GM23338 (cell line): ENCODE results near the gene PER2.
"Not testable (repeated sequence)": the region's sequence is repeated elsewhere in the genome, so short reads cannot be mapped to it uniquely, and the experiment has no call there.

Experiments
- CREB1 ChIP-seq: fragments of 250-450 bp; sonication (Bioruptor Pico); IDR thresholded peaks from 2 replicates; pipeline ENCODE4 v1.5.0; 2020; ENCODE audit warnings: low read depth, mild to moderate bottlenecking, moderate library complexity
- CTCF ChIP-seq, 2 experiments: fragments of 200-600 bp in 1 of 2; sonication (generic) in 1 of 2; conservative IDR thresholded peaks; 2 replicates each; pipeline versions ENCODE4 v1.5.1 to v1.6.1; 2016 to 2017; ENCODE audit warnings: antibody characterized with exemption in 2 of 2, low read depth in 2 of 2, mild to moderate bottlenecking in 2 of 2, moderate library complexity in 1 of 2
- EZH2 ChIP-seq: fragments of 200-600 bp; sonication (generic); IDR thresholded peaks from one replicate; pipeline ENCODE4 v1.8.0; 2017; ENCODE audit warnings: antibody characterized with exemption, mild to moderate bottlenecking, low read depth; ENCODE audit not compliant: unreplicated experiment
- EZH2phosphoT487 ChIP-seq: fragments of 200-600 bp; sonication (generic); IDR thresholded peaks from one replicate; pipeline ENCODE4 v1.8.1; 2018; ENCODE audit warnings: antibody characterized with exemption; ENCODE audit not compliant: unreplicated experiment
- JUNB ChIP-seq: IDR thresholded peaks from one replicate; pipeline ENCODE4 v1.6.1; 2016; ENCODE audit warnings: antibody characterized with exemption; ENCODE audit not compliant: unreplicated experiment
- POLR2AphosphoS5 ChIP-seq: IDR thresholded peaks from 2 replicates; pipeline ENCODE4 v1.6.1; 2016; ENCODE audit warnings: antibody characterized with exemption, low read depth
- REST ChIP-seq: IDR thresholded peaks from one replicate; pipeline ENCODE4 v1.6.1; 2018; ENCODE audit warnings: antibody characterized with exemption; ENCODE audit not compliant: unreplicated experiment

GRCh38 chr2:238324248-238324647 lies 35.8 kb upstream of the PER2 start:
- TF ChIP-seq CTCF (conservative IDR thresholded peaks at IDR 0.05; ENCODE audit: low read depth in 2 of 2); REST; EZH2; EZH2phosphoT487; POLR2AphosphoS5; JUNB; CREB1 (CRISPR knock-in tag): not testable (repeated sequence)
